HCT116 (cell line): ENCODE measurements around the gene SLC35B1. TPM values are rescaled to one million over a fixed set of nuclear protein-coding genes. Genes with fewer than 3 reads are reported as not detected.

ENCODE experiments used
- ATAC-seq: fragments of 200-7000 bp; cut with Tn5 transposase; 2 replicates; pipeline ENCODE4 v1.9.1; 2020; ENCODE audit warnings: mild to moderate bottlenecking, moderate library complexity
- BruUV-seq: library from RNA; stranded (reverse); fragments of 400-500 nt; replicated peaks from 2 replicates; lab custom pipeline; 2021; lab: Mats Ljungman, UMichigan
- CTCF ChIA-PET: fragments of 300-600 bp; sonication (Branson Sonifier 250); formaldehyde crosslinking; loops from one replicate; lab custom pipeline; 2021; ENCODE audit warnings: antibody characterized with exemption; lab: Charles Lee
- POLR2A ChIA-PET: fragments of 300-600, 350-600 bp; sonication (Branson Sonifier 250); formaldehyde crosslinking; loops from one replicate; lab custom pipeline; 2021; ENCODE audit warnings: antibody characterized with exemption; lab: Charles Lee
- RAD21 ChIA-PET, 2 experiments: fragments of 300-600 bp; sonication (Branson Sonifier 250); formaldehyde crosslinking; loops; one replicate each; lab custom pipeline; 2023; ENCODE audit warnings: low total read pairs in 2 of 2; ENCODE audit not compliant: uncharacterized antibody in 2 of 2, unreplicated experiment in 2 of 2, low non-redundant PET in 1 of 2; lab: Charles Lee
- DNase-seq: peaks from one replicate; pipeline ENCODE4 v3.0.0-alpha.2; 2010; ENCODE audit warnings: low read depth, low spot score
- H2AFZ ChIP-seq: fragments of 200-600 bp; shearing (Covaris generic), sonication (generic); 2 replicates; pipeline ENCODE4 v1.6.1; 2017; ENCODE audit warnings: low read depth, mixed run types, mixed read lengths, antibody characterized with exemption, low read length; ENCODE audit not compliant: poor library complexity, severe bottlenecking
- H3K27ac ChIP-seq: 2 replicates; pipeline ENCODE4 v1.5.1; 2012; ENCODE audit warnings: low read depth, low read length
- H3K27me3 ChIP-seq: fragments of 200-600 bp; sonication (generic); 2 replicates; pipeline ENCODE4 v1.6.1; 2016; ENCODE audit warnings: mixed run types, low read length, mixed read lengths; ENCODE audit not compliant: insufficient read depth
- H3K36me3 ChIP-seq, 2 experiments: fragments of 200-500 bp in 1 of 2; fragments of 200-600 bp in 1 of 2; sonication (Bioruptor generic) in 1 of 2; sonication (generic) in 1 of 2; 2 replicates each; pipeline versions ENCODE4 v1.5.1 to v1.6.1; 2014 to 2016; ENCODE audit warnings: low read length in 2 of 2, inconsistent platforms in 1 of 2, mixed read lengths in 1 of 2, mixed run types in 1 of 2; ENCODE audit not compliant: insufficient read depth in 2 of 2, control insufficient read depth in 1 of 2
- H3K4me1 ChIP-seq, 2 experiments: fragments of 200-600 bp in 1 of 2; sonication (generic) in 1 of 2; 2 replicates each; pipeline versions ENCODE4 v1.5.1 to v1.6.1; 2012 to 2017; ENCODE audit warnings: low read length in 2 of 2, inconsistent platforms in 1 of 2, mild to moderate bottlenecking in 1 of 2, mixed read lengths in 1 of 2, mixed run types in 1 of 2, moderate library complexity in 1 of 2; ENCODE audit not compliant: insufficient read depth in 2 of 2, control insufficient read depth in 1 of 2
- H3K4me2 ChIP-seq: fragments of 200-600 bp; sonication (generic); 2 replicates; pipeline ENCODE4 v1.6.1; 2017; ENCODE audit warnings: mixed run types, low read length, mixed read lengths
- H3K4me3 ChIP-seq, 2 experiments: fragments of 200-600 bp in 1 of 2; sonication (generic) in 1 of 2; replicated peaks in 1 of 2; 2 replicates each; pipeline ENCODE4 v1.5.1; 2011 to 2016; ENCODE audit warnings: low read length in 2 of 2, control low read depth in 1 of 2, low read depth in 1 of 2, mild to moderate bottlenecking in 1 of 2, mixed read lengths in 1 of 2, mixed run types in 1 of 2
- H3K79me2 ChIP-seq: fragments of 200-600 bp; sonication (generic); 2 replicates; pipeline ENCODE4 v1.6.1; 2017; ENCODE audit warnings: mild to moderate bottlenecking, mixed run types, low read length, moderate library complexity, mixed read lengths; ENCODE audit not compliant: insufficient read depth
- H3K9ac ChIP-seq: fragments of 200-600 bp; sonication (generic); 2 replicates; pipeline ENCODE4 v1.6.1; 2016; ENCODE audit warnings: low read length, mixed read lengths
- H3K9me2 ChIP-seq: fragments of 200-600 bp; sonication (generic), shearing (Covaris generic); 2 replicates; pipeline ENCODE4 v1.6.1; 2017; ENCODE audit warnings: mixed run types, mild to moderate bottlenecking, moderate library complexity; ENCODE audit not compliant: insufficient read depth
- H3K9me3 ChIP-seq, 2 experiments: fragments of 200-500 bp in 1 of 2; fragments of 200-600 bp in 1 of 2; sonication (Bioruptor generic) in 1 of 2; sonication (generic) in 1 of 2; 2 replicates each; pipeline ENCODE4 v1.6.1; 2014 to 2017; ENCODE audit warnings: low read length in 2 of 2, mixed read lengths in 2 of 2, inconsistent platforms in 1 of 2, low read depth in 1 of 2, mild to moderate bottlenecking in 1 of 2, mixed run types in 1 of 2, moderate library complexity in 1 of 2; ENCODE audit not compliant: control insufficient read depth in 1 of 2, insufficient read depth in 1 of 2
- H4K20me1 ChIP-seq: fragments of 200-600 bp; sonication (generic), shearing (Covaris generic); 2 replicates; pipeline ENCODE4 v1.6.1; 2017; ENCODE audit warnings: mixed run types, mild to moderate bottlenecking, moderate library complexity; ENCODE audit not compliant: insufficient read depth
- ATF3 ChIP-seq: IDR thresholded peaks from 2 replicates; pipeline ENCODE4 v1.6.1; 2012
- CBX3 ChIP-seq: IDR thresholded peaks from 2 replicates; pipeline ENCODE4 v1.6.1; 2012; ENCODE audit warnings: low read depth
- POLR2A ChIP-seq: IDR thresholded peaks from 2 replicates; pipeline ENCODE4 v1.7.0; 2011; ENCODE audit warnings: borderline replicate concordance; ENCODE audit not compliant: insufficient read depth, insufficient read length; ENCODE audit errors: extremely low read depth
- POLR2AphosphoS5 ChIP-seq: IDR thresholded peaks from 2 replicates; pipeline ENCODE4 v1.6.1; 2011; ENCODE audit warnings: mild to moderate bottlenecking, low read depth, low read length, moderate library complexity
- SP1 ChIP-seq: IDR thresholded peaks from 2 replicates; pipeline ENCODE4 v1.6.1; 2012; ENCODE audit warnings: low read depth
- TCF7L2 ChIP-seq: IDR thresholded peaks from 2 replicates; pipeline ENCODE4 v1.7.0; 2011; ENCODE audit warnings: borderline replicate concordance, inconsistent platforms; ENCODE audit not compliant: insufficient read depth, insufficient read length; ENCODE audit errors: extremely low read depth
- YY1 ChIP-seq: IDR thresholded peaks from 2 replicates; pipeline ENCODE4 v1.6.1; 2011; ENCODE audit warnings: low read length, low read depth, moderate library complexity, mild to moderate bottlenecking; ENCODE audit not compliant: insufficient replicate concordance; ENCODE audit errors: extremely low read depth
- intact Hi-C: fragments of 100-400 bp; cut with micrococcal nuclease; formaldehyde crosslinking; loops from 2 replicates; pipeline ENCODE4 v1.10.0; 2022
- total RNA-seq: library from RNA; stranded (reverse); gene quantifications from one replicate; pipeline ENCODE4 v1.2.1, GENCODE V29; 2021; ENCODE audit not compliant: unreplicated experiment
- TF ChIP-seq, protein P1 (sequence below): IDR thresholded peaks from 2 replicates; pipeline ENCODE4 v1.6.1; 2012

Gene SLC35B1
- total RNA-seq, 1 experiment from 2014 or later = 87.5 TPM

DNA sequence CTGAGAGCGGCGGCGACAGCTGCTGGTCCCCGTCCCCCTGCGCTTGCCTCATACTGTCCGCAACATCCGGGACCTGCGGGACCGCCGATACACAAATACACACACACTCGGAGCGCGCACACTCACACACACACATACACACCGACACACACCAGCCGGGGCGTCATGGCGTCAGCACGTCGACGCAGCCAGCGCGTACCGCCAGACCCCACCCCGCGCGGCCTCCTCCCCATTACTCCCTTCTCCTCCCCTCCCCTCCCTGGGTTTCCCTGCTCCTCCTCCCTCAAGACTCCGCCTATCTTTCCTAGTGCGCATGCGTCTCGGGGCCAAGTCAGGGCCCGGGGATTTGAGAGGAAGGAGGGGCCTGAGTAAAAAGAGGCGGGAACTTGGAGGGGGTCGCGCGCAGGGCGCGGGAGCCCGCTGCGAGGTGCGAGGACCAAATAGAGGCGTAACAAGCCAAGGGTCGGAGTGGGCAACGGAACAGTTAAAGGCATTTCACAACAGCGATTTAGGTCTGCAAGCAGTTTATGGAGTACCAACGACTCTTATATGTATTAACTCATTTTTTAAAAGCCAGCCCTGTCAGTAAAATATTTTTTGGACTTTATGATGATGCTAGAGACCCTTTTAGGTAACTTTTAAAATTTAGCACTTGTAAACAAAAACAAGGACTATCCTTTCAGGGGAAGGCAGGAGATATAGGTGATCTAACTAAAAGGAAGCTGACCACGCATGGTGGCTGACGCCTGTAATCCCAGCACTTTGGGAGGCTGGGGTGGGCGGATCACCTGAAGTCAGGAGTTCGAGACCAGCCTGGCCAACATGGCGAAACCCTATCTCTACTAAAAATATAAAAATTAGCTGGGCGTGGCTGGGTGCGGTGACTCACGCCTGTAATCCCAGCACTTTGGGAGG is 29.6 kb downstream of the SLC35B1 start, which contains the start of gene SPOP:
TSS of gene SPOP (minus strand) at position 165 of the 915 bp plus-strand sequence. CDS start 55,287 bp downstream, outside the sequence.
- peak; percentile 72 for TF ChIP-seq POLR2AphosphoS5
- TF ChIP-seq TCF7L2 = peak; percentile 79
- no peak for TF ChIP-seq POLR2A
- TF ChIP-seq ATF3 = no peak
- TF ChIP-seq, protein P1, sequence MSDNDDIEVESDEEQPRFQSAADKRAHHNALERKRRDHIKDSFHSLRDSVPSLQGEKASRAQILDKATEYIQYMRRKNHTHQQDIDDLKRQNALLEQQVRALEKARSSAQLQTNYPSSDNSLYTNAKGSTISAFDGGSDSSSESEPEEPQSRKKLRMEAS = peak; percentile 100
- peak; percentile 81 for TF ChIP-seq YY1
- peak; percentile 99 for TF ChIP-seq CBX3
- peak; percentile 56 for TF ChIP-seq SP1
- DNase-seq (peak; percentile 100), ATAC-seq (peak; percentile 95)
- Histone ChIP-seq H3K36me3 (no peaks in the 10 kb centered on the region; a peak in 1 of 4 replicates), H3K27ac (peak within 1 kb of the TSS; percentile 51), H3K27me3 (no peaks in the 10 kb centered on the region), H3K4me3 (peak within 1 kb of the TSS; percentile 66 to 84), H3K9me2 (no peaks in the 10 kb centered on the region), H4K20me1 (no peaks in the 10 kb centered on the region), H3K9ac (peak within 1 kb of the TSS; percentile 74), H3K79me2 (peaks cover 40% of the 10 kb centered on the region), H3K9me3 (no peaks in the 10 kb centered on the region), H3K4me2 (peak within 1 kb of the TSS; percentile 84), H3K4me1 (peaks cover 4 to 17% of the 10 kb centered on the region in 2 experiments; a peak in 3 of 4 replicates), H2AFZ (peak within 1 kb of the TSS; percentile 76)
- BruUV-seq = no TSS peak
- POLR2A ChIA-PET = interaction anchor here (1.0 to 1.5 kb wide), 5 partner anchors 30 to 102 kb away, joined by 3 to 9 read pairs (median 6); partner anchors contain the start of genes FAM117A, NXPH3 and SLC35B1
- RAD21 ChIA-PET = interaction anchor here in 1 of 2 experiments (0.6 to 0.7 kb wide), 2 partner anchors 103 to 108 kb away, joined by 3 to 5 read pairs; no protein-coding TSS in a partner anchor
- intact Hi-C loops = no loop called here
- CTCF ChIA-PET = interaction anchor here (0.6 to 1.0 kb wide), 4 partner anchors 11 to 108 kb away, joined by 3 to 5 read pairs (median 4); partner anchors contain the start of gene SLC35B1
